GM13977 (cell line): Measurements from ENCODE around the gene FSTL4.

Experiments
- DNase-seq: peaks from one replicate; pipeline ENCODE4 v3.0.0; 2012; ENCODE audit warnings: low spot score
- CTCF ChIP-seq: IDR thresholded peaks from 2 replicates; pipeline ENCODE4 v1.5.1; 2012; ENCODE audit warnings: mild to moderate bottlenecking, control low read depth; ENCODE audit not compliant: insufficient read depth; ENCODE audit errors: extremely low read depth, missing control alignments
- in situ Hi-C: fragments of 300-500 bp; cut with MboI; formaldehyde crosslinking; loops from one replicate; pipeline ENCODE4 v1.12.0; 2022; ENCODE audit warnings: low sequenced_read_pairs, low pct_unique_long_range_greater_than_20kb, mixed read lengths, inconsistent platforms; ENCODE audit not compliant: unreplicated experiment

The FSTL4 gene

GRCh38 chr5:133232011-133232410, 380.3 kb downstream of the FSTL4 start:
- no peak for DNase-seq
- in situ Hi-C loops: no loop called here
- no peak for TF ChIP-seq CTCF

GRCh38 chr5:133230823-133231578, 381.3 kb downstream of the FSTL4 start:
- in situ Hi-C loops: no loop called here
- no peak for TF ChIP-seq CTCF
- no peak for DNase-seq

GRCh38 chr5:133229931-133230664, 382.2 kb downstream of the FSTL4 start:
- no peak for DNase-seq

GRCh38 chr5:133228316-133228715, 384.0 kb downstream of the FSTL4 start:
- no peak for DNase-seq
- no peak for TF ChIP-seq CTCF
- in situ Hi-C loops: no loop called here

More at GRCh38 chr5:133229931-133230664, 382.2 kb downstream of the FSTL4 start:
- TF ChIP-seq CTCF: no peak
- in situ Hi-C loops: no loop called here

GRCh38 chr5:133227897-133228296, 384.4 kb downstream of the FSTL4 start:
- in situ Hi-C loops: no loop called here
- no peak for TF ChIP-seq CTCF
- no peak for DNase-seq

GRCh38 chr5:133227082-133227481, 385.3 kb downstream of the FSTL4 start:
- in situ Hi-C loops: no loop called here
- no peak for TF ChIP-seq CTCF
- no peak for DNase-seq
